GM12892 (cell line): ENCODE results near the gene ITPKB.

Experiments used
- DNase-seq: peaks from one replicate; pipeline ENCODE4 v3.0.0; 2011; ENCODE audit not compliant: insufficient read length
- FAIRE-seq: peaks from 2 replicates; lab custom pipeline; 2011; peaks lifted over from hg19 to GRCh38; lab: Jason Lieb, UNC
- POLR2A ChIP-seq: IDR thresholded peaks from 2 replicates; pipeline ENCODE4 v1.6.1; 2011; ENCODE audit warnings: low read depth, low read length, control low read depth
- POLR2AphosphoS5 ChIP-seq: IDR thresholded peaks from 2 replicates; pipeline ENCODE4 v1.6.1; 2011; ENCODE audit warnings: low read depth, low read length, control low read depth
- TAF1 ChIP-seq: IDR thresholded peaks from 2 replicates; pipeline ENCODE4 v1.6.1; 2011; ENCODE audit warnings: low read depth, mild to moderate bottlenecking, control low read depth, low read length, borderline replicate concordance

The ITPKB gene

DNA sequence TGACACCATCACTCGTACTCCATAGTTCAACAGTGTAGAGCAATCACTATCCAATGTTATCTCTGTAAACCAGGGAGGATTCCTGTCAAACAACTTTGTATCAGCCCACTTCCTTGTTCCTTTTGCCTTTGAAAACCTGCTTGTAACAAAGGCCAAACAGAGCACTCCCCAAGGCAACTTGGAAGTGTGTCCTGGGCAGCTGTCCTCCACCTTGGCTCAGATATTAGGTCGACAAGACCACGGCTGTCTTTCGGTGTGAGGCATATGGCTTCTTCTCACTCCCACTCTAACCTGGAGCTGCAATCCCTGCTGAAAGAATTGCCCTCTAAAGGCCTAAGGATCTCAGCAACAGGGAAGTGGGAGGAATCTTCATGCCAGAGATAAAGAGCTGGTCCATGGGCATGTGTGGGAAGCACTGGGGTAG, 66.7 kb downstream of the ITPKB start:
- DNase-seq (no peak), FAIRE-seq (no peak)
- no peak for TF ChIP-seq POLR2AphosphoS5
- TF ChIP-seq POLR2A = no peak
- no peak for TF ChIP-seq TAF1

DNA sequence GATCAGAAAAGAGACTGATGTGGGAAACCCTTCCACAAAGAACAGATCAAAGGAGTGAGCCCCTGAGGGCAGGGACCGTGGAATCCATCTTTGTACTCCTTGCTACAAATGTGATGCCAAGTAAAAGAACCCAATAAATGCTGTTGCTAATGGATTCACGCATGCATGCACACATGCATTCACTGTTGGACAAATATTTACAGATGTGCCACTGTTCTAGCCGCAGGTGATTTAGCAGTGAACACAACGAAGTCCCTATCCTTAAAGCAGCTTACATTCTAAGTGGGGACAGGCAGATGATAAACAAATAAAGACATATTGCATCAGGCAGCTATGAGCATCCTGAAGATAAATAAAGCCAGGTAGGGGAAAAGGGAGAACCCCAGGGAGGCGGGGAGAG, 67.8 kb downstream of the ITPKB start:
- FAIRE-seq (no peak), DNase-seq (no peak)
- no peak for TF ChIP-seq POLR2A
- no peak for TF ChIP-seq TAF1
- no peak for TF ChIP-seq POLR2AphosphoS5

DNA sequence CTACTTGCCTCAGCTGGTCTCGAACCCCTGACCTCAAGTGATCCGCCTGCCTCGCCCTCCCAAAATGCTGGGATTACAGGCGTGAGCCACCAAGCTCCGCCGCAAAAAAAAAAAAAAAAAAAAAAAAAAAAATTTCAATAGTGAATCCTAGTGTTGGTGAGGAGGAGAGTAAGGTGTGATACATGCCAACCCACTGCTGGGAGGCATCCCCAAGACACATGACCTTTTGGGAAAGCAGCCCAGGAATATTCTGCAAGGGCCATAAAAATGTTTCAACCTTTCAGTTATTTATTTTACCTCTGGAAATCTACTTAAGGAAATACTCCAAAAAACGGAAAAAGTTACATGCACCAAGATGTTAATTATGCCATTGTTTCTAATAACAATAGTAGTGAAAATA, 69.0 kb downstream of the ITPKB start:
- TF ChIP-seq POLR2AphosphoS5 (no peak), TAF1 (no peak), POLR2A (no peak)
- FAIRE-seq (no peak), DNase-seq (no peak)

DNA sequence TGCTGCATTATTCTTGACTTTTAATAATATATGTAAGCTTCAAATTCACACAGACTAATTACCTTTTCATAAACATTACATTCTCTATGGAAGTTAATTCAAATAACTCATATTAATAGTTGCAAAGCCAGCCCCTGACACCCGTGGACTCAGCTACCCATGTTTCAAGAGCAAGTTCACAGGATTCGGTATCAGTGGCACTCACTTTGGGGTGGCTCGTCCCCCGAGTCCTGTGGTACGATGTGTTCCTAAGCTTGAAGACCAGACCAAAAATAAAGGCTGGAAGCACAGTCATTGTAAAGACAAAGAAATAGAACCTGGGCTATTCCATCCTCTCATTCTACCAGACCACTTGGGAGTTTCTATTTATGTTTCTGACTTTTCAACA, 70.9 kb downstream of the ITPKB start:
- FAIRE-seq (no peak), DNase-seq (no peak)
- TF ChIP-seq POLR2AphosphoS5 (no peak), POLR2A (no peak), TAF1 (no peak)

DNA sequence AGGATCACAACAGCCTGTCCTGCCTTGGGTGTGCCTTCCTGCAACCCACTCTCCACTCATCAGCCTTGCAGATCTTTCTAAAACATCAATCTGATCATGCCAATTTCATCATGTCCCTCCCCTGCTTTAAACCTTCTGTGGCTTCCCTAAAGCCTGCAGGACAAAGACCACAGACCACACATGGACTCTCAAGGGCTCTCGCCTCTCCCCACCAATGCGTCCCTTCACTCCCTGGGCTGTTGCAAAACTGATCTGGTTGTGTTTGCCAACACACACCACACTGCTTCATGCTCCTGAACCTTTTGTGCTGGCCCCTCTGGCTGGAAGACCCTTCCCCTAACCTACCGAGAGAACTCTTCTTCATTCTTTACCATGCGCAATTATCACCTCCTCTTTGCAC, 72.4 kb downstream of the ITPKB start:
- DNase-seq = no peak

DNA sequence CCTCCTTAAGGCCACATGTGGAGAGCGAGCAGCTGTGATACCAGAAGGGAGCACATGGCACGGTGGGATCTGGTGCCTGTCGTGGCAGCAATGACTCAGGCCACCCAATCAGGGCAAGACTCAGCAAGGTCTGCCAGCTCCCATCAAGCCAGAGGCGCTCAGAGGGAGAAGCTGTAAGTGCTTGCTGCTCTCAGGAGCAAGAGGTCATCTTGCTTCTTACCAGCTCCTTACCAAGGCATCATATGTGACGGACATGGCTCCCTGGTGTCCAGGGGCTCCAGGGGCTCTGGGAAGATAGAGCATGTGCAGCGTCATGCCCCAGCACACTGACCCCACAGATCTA, 72.9 kb downstream of the ITPKB start:
- TF ChIP-seq POLR2A = no peak
- TF ChIP-seq TAF1 = no peak
- no peak for TF ChIP-seq POLR2AphosphoS5
- FAIRE-seq (no peak), DNase-seq (no peak)

More for the DNA sequence above, 72.4 kb downstream of the ITPKB start:
- TF ChIP-seq POLR2A = no peak
- TF ChIP-seq TAF1 = no peak
- no peak for TF ChIP-seq POLR2AphosphoS5
- FAIRE-seq = no peak

DNA sequence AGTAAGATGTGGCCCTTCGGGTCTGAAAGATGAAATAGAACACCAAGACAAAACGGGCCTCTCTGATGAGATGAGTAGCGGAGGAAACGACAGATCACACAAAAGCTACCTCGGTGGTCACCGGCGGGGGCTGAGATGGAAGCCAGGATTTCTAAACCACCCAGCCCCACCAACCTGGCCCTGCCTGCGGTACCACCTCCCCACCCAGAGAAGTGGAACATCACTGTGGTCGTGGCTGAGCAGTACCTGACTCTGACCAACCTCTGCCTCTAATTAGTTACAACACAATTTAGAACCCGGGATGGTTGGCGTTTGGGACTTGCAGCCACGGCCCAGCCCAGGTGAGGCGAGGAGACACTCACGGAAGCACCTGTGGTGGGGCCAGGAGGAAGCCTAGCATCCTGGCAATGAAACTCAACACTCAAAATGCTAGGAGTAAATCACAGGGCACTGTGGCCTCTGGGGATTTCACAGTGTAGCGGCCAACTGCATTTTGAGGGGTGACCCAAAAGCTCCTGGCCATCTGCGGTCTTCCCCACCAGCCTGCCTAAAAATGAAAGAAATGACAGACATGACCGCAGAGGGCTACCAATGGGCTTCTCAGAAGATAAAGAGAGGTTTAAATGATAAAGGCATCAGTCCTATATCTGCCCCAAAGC, 73.4 kb downstream of the ITPKB start:
- TF ChIP-seq POLR2AphosphoS5 (no peak), TAF1 (no peak), POLR2A (no peak)
- FAIRE-seq (peak; percentile 44), DNase-seq (no peak)

DNA sequence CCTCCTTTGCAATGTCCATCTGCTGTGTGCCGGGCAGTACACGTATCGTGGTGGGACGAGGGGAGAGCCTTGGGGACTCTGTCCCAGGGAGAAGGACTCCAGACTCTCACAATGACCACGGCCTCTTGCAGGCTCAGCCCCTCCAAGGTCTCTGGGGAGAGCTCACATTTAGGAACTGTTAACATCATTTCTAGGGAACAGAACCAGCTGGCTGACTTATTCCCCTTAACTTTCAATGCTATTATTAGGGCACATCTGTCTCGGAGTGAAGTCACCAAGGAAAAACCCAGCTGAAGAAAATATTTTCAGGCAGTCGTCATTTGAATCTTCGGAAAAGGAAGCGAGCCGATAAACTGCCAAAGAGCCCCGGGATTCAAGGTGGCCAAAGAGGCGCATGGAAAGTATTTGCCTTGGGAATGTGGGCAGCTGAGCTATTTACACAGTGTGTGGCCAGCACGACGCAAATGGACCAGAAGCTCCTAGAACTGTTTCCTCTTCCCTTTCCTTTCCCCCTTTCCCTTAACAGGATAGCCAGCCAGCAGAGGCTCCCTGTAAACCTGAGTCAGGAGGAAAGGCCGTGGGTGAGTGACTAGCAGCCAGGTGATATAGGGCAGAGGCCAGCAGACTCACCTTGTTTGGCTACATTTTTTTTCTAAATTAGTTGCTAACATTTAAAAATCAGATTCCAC, 74.5 kb downstream of the ITPKB start:
- TF ChIP-seq TAF1 (no peak), POLR2AphosphoS5 (no peak), POLR2A (no peak)
- DNase-seq (no peak), FAIRE-seq (no peak)

DNA sequence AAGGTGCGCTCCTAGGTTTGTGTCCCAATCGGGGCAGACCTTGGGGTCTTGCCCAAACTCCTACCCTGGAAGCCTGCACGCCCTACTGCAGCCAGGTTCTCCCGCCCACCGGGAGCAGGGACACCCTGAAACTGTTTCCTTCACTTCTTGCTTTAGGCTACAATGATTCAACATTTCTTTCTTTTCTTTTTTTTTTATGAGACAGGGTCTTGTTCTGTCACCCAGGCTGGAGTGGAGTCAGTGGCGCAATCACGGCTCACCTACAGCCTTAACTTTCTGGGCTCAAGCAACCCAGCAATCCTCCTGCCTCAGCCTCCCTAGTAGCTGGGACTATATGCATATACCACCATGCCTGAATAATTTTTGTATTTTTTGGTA, 75.8 kb downstream of the ITPKB start:
- DNase-seq = no peak
- peak; percentile 36 for FAIRE-seq
- TF ChIP-seq POLR2A (no peak), TAF1 (no peak), POLR2AphosphoS5 (no peak)

DNA sequence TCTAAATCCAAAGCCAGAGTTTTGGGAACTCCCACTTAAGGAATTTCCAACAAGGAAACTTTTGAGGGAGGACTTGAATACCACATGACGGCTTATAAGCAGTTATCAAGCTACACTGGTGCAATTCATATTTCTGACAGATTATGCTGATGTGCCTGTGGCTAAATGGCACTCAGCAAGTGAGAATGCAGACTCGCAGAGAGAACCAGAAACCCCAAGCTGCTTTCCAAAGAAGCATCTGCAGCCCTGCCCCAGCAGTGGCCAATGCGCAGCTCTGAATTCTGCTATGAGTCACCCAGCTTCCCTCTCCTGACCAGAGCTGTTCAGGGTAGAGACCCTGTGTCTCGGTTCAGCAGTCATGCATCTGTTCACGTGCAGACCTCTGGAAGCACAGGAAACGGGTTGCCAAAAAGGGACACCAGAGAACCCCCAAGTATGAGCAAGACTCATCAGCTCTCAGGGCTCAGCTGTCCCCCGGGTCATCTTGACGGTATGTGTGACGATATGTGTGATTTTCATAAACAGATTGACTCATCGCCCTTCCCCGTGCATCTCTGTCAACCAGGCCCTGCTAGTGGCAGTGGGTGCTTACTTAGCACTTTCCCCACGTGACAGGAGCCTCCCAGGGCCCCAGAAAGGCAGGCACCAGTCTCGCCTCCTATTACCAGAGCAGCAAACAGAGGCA, 76.3 kb downstream of the ITPKB start:
- TF ChIP-seq POLR2AphosphoS5 (peak; percentile 57; the same call in 1 of the 2 replicates), POLR2A (no peak; the same call in 1 of the 2 replicates)
- DNase-seq = peak; percentile 79
- peak; percentile 99 for FAIRE-seq

DNA sequence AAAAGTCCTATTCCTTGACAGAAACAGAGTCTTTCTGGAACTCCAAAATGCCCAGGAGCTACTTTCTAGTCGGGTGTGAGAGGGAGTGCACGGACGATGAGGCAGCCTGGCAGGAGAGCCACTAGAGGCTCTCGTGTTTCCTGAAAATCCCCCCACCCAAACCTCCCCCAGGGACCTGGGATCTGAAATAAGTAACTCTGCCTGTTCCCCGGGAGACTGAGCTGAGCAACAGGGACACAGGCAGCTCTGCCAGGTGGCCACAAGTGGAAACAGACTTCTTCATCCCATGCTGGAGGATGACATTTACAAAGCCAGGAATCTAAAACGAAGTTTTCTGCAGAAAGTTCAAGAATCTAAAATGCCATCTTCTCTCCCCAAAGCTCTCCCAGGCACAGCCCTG, 77.1 kb downstream of the ITPKB start:
- TF ChIP-seq TAF1 (no peak), POLR2AphosphoS5 (no peak), POLR2A (no peak)
- FAIRE-seq (no peak), DNase-seq (no peak)
